GM19099 (cell line): Measurements from ENCODE around the gene GLRX5.

Source experiments
- POLR2A ChIP-seq: IDR thresholded peaks from 3 replicates; pipeline ENCODE4 v1.6.1; 2011; ENCODE audit warnings: low read depth; ENCODE audit not compliant: insufficient read length; ENCODE audit errors: extremely low read depth

Gene GLRX5

GRCh38 chr14:95521001-95521400 lies 13.8 kb upstream of the GLRX5 start:
- no peak for TF ChIP-seq POLR2A

- TF ChIP-seq POLR2A = no peak
Observed at GRCh38 chr14:95522116-95522515, 12.7 kb upstream of the GLRX5 start.

DNA sequence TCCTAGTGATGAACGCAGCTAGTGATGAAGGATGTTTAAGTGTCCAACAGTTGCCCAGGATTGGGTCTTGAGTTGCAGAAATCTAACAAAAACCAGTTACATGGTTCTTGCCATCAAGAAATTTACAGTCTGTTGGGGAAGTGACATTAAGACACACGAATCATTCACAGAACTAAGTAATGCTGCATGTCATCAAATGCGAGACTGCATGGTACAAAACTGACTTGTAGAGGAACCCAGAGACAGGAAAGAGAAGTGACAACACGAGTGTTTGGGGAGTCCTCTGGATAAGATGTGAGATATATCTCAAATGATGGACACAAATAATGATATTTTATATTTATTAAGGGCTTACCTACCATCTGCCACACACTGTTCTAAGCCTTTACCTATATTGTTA lies 12.3 kb upstream of the GLRX5 start:
- no peak for TF ChIP-seq POLR2A

- TF ChIP-seq POLR2A = no peak
Observed at GRCh38 chr14:95523051-95523814, 11.6 kb upstream of the GLRX5 start.

GRCh38 chr14:95523815-95524448 lies 10.9 kb upstream of the GLRX5 start:
- TF ChIP-seq POLR2A = no peak

GRCh38 chr14:95524706-95525512 lies 9.9 kb upstream of the GLRX5 start:
- TF ChIP-seq POLR2A = no peak

- no peak for TF ChIP-seq POLR2A
Observed at GRCh38 chr14:95525999-95526398, 8.9 kb upstream of the GLRX5 start.

DNA sequence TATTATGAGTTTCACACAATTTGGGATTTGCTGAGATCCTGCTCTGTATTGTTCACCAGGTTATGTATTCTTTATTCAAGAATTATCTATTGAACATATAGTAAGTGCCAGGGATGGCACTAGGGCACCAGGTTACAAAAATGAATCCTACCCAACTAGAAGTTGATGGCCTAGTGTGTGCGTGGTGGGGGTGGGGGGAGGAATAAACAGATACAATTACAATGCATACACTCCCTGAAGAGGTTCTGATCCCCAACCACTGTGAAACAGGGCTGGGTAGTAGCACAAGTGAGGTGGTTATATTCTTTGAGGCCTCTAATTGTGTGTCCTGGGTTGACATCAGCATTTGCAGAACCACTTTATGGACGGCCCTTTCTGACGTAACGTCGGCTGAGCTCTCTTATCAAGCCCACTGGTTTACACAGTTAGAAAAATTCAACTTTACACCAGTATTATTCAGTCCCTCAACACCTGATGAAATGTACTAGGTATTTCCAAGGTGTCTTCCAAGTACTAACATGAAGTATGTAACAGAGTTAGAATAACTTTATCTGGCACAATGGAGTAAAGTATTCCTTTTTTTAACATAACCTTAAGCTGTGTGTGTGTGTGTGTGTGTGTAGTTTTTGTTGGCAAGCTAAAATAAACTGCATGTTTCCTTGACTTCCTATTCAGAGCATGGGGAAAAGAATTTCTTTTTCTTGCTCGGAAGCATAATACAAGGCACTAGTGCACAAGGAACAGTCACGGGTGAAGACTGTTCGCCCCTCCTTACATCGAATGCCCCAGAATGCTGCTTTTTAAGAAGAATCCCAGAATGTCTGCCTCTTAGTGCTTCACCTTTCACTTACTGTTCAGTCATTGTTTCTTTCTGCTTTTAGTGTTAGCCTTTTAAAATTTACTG lies 8.1 kb upstream of the GLRX5 start:
- no peak for TF ChIP-seq POLR2A

DNA sequence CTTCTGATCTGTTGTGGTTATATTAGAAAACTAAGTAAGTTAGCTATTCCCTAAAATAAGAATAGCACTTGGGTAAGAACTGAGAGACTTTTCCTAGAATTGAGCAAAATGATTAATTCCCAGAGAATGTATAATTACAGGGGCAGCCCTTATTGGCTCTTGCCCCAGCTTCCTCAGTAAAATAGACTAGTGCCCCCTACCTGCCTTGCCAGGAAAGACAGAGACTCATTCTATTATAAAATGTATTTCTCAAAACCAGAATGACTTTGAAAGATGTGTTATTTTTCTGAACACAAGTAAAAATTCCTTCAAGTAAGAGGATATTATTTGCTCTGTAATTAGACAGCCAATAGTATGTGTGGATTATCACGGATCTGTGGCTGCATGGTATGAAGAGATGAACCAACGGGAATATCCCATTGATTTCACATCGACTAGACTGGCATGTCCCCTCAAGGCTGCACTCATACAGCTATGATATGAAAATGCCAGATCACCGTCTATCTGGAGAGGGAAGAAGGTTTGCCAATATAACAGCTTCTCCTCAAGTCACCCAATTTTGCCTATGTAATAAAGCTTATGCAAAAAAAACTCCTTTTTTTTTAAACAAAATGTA lies 7.4 kb upstream of the GLRX5 start:
- no peak for TF ChIP-seq POLR2A

- TF ChIP-seq POLR2A = no peak
Observed at GRCh38 chr14:95529216-95529615, 5.6 kb upstream of the GLRX5 start.

DNA sequence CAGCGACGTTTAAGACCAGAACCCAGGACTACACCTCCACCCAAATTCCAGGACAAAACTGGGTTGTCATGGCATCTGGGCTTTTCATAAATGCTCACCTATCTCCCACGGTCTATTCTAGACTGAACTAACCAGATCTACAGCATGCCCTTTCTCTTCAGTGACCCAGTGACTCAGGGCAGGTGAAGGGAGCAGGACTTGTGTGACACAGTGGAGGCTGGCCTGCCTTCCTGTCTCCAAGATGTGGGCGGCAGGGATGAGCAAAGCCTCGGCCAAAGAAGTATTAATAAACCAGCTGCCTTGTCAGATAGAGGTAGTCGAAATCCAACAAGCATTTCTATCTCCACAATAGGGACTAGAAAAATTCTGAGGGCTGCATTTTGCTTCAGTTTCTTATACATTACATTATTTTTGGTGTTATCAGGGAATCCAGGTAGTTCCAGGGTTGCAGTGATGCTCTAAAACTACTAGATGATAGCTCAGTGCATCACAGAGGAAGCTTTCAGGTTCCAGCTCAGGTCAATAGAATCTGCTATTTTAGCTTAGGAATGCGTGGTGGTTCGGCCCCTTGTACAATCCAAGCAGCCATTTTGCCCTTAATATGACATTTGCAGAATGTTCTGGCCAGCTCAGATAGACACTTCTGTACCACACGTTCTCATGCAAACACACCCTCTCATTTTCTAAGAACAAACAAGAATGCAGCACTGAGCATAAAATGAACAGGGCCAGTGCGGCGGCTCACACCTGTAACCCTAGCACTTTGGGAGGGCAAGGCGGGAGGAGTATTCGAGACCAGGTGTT lies 4.2 kb upstream of the GLRX5 start:
- TF ChIP-seq POLR2A = no peak

GRCh38 chr14:95531473-95531872 lies 3.4 kb upstream of the GLRX5 start:
- TF ChIP-seq POLR2A = no peak

- no peak for TF ChIP-seq POLR2A
Observed at GRCh38 chr14:95531969-95532368, 2.9 kb upstream of the GLRX5 start.
